ENCODE measurements around the gene TBC1D9B.

Gene TBC1D9B

DNA sequence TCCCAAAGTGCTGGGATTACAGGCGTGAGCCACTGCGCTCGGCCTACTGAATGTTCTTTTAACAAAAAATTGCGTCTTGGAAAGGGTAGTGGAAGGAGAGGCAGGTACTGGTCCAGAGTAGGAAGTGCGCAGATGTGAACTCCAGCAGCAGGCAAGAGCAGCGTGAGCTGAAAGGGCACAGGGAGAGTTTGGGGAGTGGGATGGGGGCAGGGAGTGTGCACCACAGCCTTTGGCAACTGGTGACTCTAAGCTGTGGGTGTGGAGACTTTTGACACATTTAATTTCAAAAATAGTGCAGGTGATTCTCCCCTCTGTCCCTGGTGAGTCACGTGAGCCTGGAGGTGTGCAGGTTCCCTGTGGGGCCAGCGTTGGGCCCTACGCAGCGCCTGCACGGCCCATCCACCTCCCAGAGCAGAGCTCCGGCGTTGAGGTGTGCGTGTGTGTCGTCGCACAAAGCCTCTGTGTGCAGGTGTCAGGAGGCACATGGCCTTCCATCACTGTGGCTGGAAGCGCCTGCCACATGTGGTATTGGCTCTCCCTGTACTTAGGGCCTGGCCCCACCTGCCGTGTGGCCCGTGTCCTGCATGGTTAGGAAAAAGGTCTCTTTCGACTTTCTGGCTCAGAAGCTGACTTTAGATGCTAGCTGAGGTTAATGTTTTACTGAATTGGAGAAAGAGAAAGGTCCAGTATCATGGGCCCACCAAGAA, 75.5 kb downstream of the TBC1D9B start:
- no peak overlapping the region for H3K27ac ChIP-seq
- TF ChIP-seq, protein P1, sequence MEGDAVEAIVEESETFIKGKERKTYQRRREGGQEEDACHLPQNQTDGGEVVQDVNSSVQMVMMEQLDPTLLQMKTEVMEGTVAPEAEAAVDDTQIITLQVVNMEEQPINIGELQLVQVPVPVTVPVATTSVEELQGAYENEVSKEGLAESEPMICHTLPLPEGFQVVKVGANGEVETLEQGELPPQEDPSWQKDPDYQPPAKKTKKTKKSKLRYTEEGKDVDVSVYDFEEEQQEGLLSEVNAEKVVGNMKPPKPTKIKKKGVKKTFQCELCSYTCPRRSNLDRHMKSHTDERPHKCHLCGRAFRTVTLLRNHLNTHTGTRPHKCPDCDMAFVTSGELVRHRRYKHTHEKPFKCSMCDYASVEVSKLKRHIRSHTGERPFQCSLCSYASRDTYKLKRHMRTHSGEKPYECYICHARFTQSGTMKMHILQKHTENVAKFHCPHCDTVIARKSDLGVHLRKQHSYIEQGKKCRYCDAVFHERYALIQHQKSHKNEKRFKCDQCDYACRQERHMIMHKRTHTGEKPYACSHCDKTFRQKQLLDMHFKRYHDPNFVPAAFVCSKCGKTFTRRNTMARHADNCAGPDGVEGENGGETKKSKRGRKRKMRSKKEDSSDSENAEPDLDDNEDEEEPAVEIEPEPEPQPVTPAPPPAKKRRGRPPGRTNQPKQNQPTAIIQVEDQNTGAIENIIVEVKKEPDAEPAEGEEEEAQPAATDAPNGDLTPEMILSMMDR (IDR thresholded peaks at IDR 0.05): no peak
- TF ChIP-seq ZFX (IDR thresholded peaks at IDR 0.05; ENCODE audit: borderline replicate concordance): no peak

DNA sequence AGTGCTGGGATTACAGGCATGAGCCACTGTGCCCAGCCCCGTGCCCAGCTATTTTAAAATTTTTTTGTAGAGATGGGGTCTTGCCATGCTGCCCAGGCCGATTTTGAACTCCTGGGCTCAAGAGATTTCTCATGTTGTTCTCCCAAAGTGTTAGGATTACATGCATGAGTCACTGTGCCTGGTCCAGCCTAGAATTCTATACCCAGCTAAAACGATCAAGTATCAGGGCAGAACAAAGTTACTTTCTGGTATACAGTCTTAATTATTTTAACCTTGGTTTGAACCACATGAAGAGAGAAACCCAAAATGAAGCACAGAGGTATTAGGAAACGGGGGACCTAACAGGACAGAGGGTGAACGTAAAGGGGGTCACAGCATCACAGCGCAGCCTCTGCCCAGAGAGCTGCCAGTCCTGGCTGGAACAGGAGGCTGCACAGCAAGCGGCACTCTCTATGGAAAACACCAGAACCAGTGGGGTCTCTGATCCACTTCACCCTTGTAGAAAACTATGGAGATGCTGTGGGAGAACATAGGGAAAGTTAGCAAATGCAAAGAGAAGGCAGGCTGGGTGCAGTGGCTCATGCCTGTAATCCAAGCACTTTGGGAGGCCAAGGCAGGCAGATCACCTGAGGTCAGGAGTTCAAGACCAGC, 76.8 kb downstream of the TBC1D9B start:
- no peak overlapping the region for H3K27ac ChIP-seq
- TF ChIP-seq, protein P1 (IDR thresholded peaks at IDR 0.05): no peak
- no peak for TF ChIP-seq ZFX (IDR thresholded peaks at IDR 0.05; ENCODE audit: borderline replicate concordance)

DNA sequence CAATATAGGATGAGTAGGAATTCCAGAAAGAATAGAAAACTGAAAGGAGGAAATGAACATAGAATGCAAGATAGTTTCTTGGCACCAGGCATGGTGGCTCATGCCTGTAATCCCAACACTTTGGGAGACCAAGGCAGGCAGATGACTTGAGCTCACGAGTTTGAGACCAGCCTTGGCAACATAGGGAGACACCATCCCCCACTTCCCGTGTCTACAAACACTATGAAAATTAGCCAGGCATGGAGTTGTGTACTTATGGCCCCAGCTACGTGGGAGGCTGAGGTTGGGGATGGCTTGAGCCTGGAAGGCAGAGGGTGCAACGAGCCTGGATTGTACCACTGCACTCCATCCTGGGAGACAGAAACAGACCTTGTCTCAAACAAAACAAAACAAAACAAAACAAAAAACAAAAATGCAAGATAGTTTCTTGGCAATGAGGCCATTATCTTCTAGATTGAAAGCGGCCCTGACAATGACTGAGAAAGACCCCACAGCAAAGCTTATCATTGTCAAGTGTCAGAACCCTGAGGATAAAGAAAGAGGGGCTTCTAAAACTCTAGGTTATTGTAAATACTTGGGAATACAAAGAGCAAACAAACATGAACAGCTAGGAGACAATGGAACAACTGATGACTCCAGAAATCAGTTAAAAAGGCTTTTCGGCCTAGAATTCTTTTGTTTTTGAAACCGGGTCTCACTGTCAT, 77.8 kb downstream of the TBC1D9B start:
- TF ChIP-seq, protein P1 (IDR thresholded peaks at IDR 0.05): no peak
- no peak for TF ChIP-seq ZFX (IDR thresholded peaks at IDR 0.05; ENCODE audit: borderline replicate concordance)
- no peak overlapping the region for H3K27ac ChIP-seq

DNA sequence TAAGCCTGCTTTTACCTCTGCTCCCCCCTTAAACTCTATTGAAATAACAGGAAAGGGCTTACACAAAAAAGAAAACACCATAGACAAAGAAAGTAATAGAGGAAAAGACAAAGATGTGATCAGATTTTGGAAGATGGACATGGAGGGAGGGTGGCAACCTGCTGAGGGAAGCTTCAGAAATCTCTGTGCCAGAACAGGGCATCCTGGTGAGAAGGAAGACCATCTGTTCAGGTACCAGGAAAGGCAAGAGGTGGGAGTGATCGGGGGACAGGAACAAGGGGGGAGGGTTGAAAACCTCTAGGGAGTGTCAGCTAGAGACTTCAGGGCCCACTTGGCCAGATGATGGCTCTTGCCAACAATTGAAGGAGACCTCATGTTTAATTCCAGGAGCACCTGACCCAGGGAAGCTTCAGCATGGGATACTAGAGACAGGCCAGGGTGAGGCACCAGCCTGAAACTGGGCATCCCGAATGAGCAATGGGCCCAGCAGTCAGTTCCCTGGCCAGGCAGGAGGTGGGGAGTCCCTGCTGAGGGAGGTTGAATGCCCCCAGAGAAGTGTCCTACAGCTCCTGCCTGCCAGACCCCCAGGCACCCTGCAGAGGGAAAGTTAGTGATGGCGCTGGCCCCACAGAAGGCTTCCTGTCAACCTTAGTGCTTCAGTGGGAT, 78.8 kb downstream of the TBC1D9B start:
- TF ChIP-seq, protein P1 (IDR thresholded peaks at IDR 0.05): no peak
- TF ChIP-seq ZFX (IDR thresholded peaks at IDR 0.05; ENCODE audit: borderline replicate concordance): no peak
- H3K27ac ChIP-seq: no peak overlapping the region

DNA sequence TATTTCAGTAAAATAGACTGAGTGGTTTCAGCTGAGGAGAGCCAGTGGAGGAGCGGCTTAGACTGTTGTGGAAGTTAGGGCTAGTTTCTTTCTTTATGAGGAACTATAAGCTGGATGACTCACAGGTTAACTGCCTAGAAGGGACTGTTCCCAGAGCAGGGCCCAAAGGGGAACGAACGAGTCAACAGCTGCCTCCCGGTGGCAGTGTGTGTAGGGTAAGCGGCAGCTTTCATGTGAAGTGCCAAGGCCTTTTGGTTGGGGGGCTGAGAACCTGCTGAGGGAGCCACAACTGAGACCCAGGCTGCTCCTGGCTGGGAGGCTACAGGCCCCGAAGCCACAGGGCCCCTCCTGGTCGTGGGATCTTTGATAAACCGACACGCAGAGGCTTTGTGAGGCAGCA, 80.0 kb downstream of the TBC1D9B start:
- no peak overlapping the region for H3K27ac ChIP-seq
- no peak for TF ChIP-seq ZFX (IDR thresholded peaks at IDR 0.05; ENCODE audit: borderline replicate concordance)
- TF ChIP-seq, protein P1 (IDR thresholded peaks at IDR 0.05): no peak

DNA sequence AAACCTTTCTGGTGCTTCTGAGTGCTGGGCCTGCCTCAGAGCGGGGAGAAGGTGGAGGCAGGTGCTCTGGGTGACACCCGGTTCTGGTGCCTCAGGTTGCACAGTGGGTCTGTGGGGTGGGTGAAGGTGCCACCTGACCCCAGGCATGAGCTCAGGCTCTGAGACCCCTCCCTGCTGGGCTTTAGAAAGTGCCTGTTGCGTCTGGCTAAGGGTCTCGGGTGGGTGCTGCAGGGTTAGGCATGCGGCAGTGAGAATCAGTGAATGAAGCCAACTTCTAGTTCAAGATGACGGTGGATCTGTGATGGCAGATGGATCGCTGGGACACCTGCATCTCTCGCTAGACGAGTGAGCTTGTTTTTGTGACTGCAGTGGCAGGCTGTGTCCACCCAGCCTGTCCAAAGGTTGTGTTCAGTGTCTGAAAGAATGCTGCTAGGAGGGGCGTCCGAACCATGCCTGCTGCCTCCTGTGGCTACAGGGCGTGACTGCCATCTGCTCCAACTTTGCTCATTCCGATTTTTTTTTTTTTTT, 82.0 kb downstream of the TBC1D9B start:
- TF ChIP-seq, protein P1 (IDR thresholded peaks at IDR 0.05): no peak
- TF ChIP-seq ZFX (IDR thresholded peaks at IDR 0.05; ENCODE audit: borderline replicate concordance): no peak
- H3K27ac ChIP-seq: no peak overlapping the region

Measured in 22Rv1 (cell line).